PFSK-1 (cell line): ENCODE measurements around the gene ATP6V1C2.

Experiments
- FOXP2 ChIP-seq: optimal IDR thresholded peaks from 2 replicates; pipeline ENCODE3; 2011; ENCODE audit warnings: borderline replicate concordance, control low read depth, inconsistent platforms; ENCODE audit not compliant: insufficient read depth; ENCODE audit errors: extremely low read length, extremely low read depth
- POLR2AphosphoS5 ChIP-seq: IDR thresholded peaks from 2 replicates; pipeline ENCODE4 v1.6.1; 2012; ENCODE audit warnings: low read depth, mild to moderate bottlenecking, control low read depth, low read length, moderate library complexity
- REST ChIP-seq, 2 experiments: IDR thresholded peaks; 2 replicates each; pipeline versions ENCODE4 v1.6.1 to v1.8.0; 2011 to 2012; ENCODE audit warnings: low read depth in 2 of 2, low read length in 2 of 2, control low read depth in 1 of 2, inconsistent platforms in 1 of 2, mild to moderate bottlenecking in 1 of 2, moderate library complexity in 1 of 2; ENCODE audit not compliant: insufficient read depth in 1 of 2
- SIN3A ChIP-seq: IDR thresholded peaks from 2 replicates; pipeline ENCODE4 v1.6.1; 2012; ENCODE audit warnings: mild to moderate bottlenecking, low read length, moderate library complexity, borderline replicate concordance; ENCODE audit not compliant: insufficient read depth
- TAF1 ChIP-seq: IDR thresholded peaks from 2 replicates; pipeline ENCODE4 v1.6.1; 2012; ENCODE audit warnings: low read length, control low read depth, borderline replicate concordance; ENCODE audit not compliant: insufficient read depth

The ATP6V1C2 gene

GRCh38 chr2:10773821-10774341 lies 52.5 kb downstream of the ATP6V1C2 start:
- TF ChIP-seq TAF1 (no peak), FOXP2 (no peak), SIN3A (no peak), REST (IDR thresholded peaks at IDR 0.05; ENCODE audit: insufficient read depth in 1 of 2, low read depth in 2 of 2, low read length in 2 of 2) (no peak), POLR2AphosphoS5 (no peak)

GRCh38 chr2:10774394-10774793 lies 53.0 kb downstream of the ATP6V1C2 start:
- TF ChIP-seq TAF1 (no peak), REST (IDR thresholded peaks at IDR 0.05; ENCODE audit: insufficient read depth in 1 of 2, low read depth in 2 of 2, low read length in 2 of 2) (no peak), POLR2AphosphoS5 (no peak)

GRCh38 chr2:10775021-10775780 lies 53.8 kb downstream of the ATP6V1C2 start:
- TF ChIP-seq REST (IDR thresholded peaks at IDR 0.05; ENCODE audit: insufficient read depth in 1 of 2, low read depth in 2 of 2, low read length in 2 of 2) (no peak), POLR2AphosphoS5 (no peak), TAF1 (no peak), SIN3A (no peak), FOXP2 (no peak)

GRCh38 chr2:10775831-10776230 lies 54.4 kb downstream of the ATP6V1C2 start:
- TF ChIP-seq REST (IDR thresholded peaks at IDR 0.05; ENCODE audit: insufficient read depth in 1 of 2, low read depth in 2 of 2, low read length in 2 of 2): no peak
- TF ChIP-seq POLR2AphosphoS5: no peak
- TF ChIP-seq FOXP2: no peak
- TF ChIP-seq TAF1: no peak
- no peak for TF ChIP-seq SIN3A
